Bronchial epithelial cell (primary cell): ENCODE measurements around the gene FERMT2. TPM values are rescaled to one million over a fixed set of nuclear protein-coding genes. Genes with fewer than 3 reads are reported as not detected.

ENCODE experiments used
- DNase-seq: peaks from one replicate; pipeline ENCODE4 v3.0.0-alpha.2; 2010; ENCODE audit warnings: low read depth
- FAIRE-seq: peaks from 2 replicates; lab custom pipeline; 2011; peaks lifted over from hg19 to GRCh38; lab: Jason Lieb, UNC
- H3K27me3 ChIP-seq: 2 replicates; pipeline ENCODE4 v1.5.1; 2011; ENCODE audit warnings: low read length; ENCODE audit not compliant: control insufficient read depth, insufficient read depth
- H3K36me3 ChIP-seq: 2 replicates; pipeline ENCODE4 v1.5.1; 2011; ENCODE audit warnings: low read length; ENCODE audit not compliant: control insufficient read depth, insufficient read depth
- H3K4me3 ChIP-seq: 2 replicates; pipeline ENCODE4 v1.5.1; 2011; ENCODE audit warnings: mild to moderate bottlenecking, low read depth, low read length, control low read depth
- CTCF ChIP-seq: IDR thresholded peaks from 2 replicates; pipeline ENCODE4 v1.5.1; 2011; ENCODE audit warnings: mild to moderate bottlenecking, moderate library complexity, low read length, control low read depth, inconsistent platforms; ENCODE audit not compliant: insufficient read depth, severe bottlenecking
- total RNA-seq: library from RNA; depleted of rRNA; stranded (reverse); fragments of >200 nt; gene quantifications from 2 replicates; pipeline ENCODE4 v1.2.1, GENCODE V29; 2014

The FERMT2 gene
- total RNA-seq, 1 donor from 2014 or later, result 24.0 TPM

GRCh38 chr14:52988139-52988538 lies 37.3 kb upstream of the FERMT2 start:
- H3K27me3 ChIP-seq, result no peaks in the 10 kb centered on the region
- FAIRE-seq (no peak), DNase-seq (no peak)
- no peaks in the 10 kb centered on the region for H3K36me3 ChIP-seq
- H3K4me3 ChIP-seq, result no peak overlapping the region
- TF ChIP-seq CTCF, result no peak

DNA sequence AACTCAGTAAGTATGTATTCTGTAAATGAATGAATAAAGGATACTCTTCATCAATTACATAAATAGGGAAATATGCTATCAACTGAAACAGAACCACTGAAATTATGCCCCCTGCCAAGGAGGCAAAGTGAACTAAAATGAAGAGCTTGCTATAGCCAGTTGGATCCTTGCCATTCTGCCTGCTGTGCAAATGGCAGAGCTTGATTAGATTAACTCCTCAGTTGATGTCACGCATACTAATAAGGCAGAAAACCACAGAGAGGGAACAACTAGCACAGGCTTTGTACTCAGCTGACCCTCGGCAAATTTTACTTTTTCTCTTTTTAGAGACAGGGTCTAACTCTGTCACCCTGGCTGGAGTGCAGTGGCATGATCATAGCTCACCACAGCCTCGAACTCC lies 36.7 kb upstream of the FERMT2 start:
- FAIRE-seq (no peak), DNase-seq (no peak)
- Histone ChIP-seq H3K36me3 (no peaks in the 10 kb centered on the region), H3K27me3 (no peaks in the 10 kb centered on the region), H3K4me3 (no peak overlapping the region)
- no peak for TF ChIP-seq CTCF

- DNase-seq, result no peak
- Histone ChIP-seq H3K36me3 (no peaks in the 10 kb centered on the region), H3K4me3 (no peak overlapping the region), H3K27me3 (no peaks in the 10 kb centered on the region)
- FAIRE-seq, result no peak
- TF ChIP-seq CTCF, result no peak
Observed at GRCh38 chr14:52987042-52987441, 36.2 kb upstream of the FERMT2 start.

- Histone ChIP-seq H3K4me3 (no peak overlapping the region), H3K27me3 (no peaks in the 10 kb centered on the region), H3K36me3 (no peaks in the 10 kb centered on the region)
- FAIRE-seq (no peak), DNase-seq (no peak)
- no peak for TF ChIP-seq CTCF
Observed at GRCh38 chr14:52977798-52978197, 26.9 kb upstream of the FERMT2 start.

GRCh38 chr14:52974406-52974805 lies 23.6 kb upstream of the FERMT2 start:
- no peak overlapping the region for H3K4me3 ChIP-seq
- DNase-seq (no peak), FAIRE-seq (no peak)
- H3K27me3 ChIP-seq, result no peaks in the 10 kb centered on the region
- no peak for TF ChIP-seq CTCF
- H3K36me3 ChIP-seq, result no peaks in the 10 kb centered on the region

DNA sequence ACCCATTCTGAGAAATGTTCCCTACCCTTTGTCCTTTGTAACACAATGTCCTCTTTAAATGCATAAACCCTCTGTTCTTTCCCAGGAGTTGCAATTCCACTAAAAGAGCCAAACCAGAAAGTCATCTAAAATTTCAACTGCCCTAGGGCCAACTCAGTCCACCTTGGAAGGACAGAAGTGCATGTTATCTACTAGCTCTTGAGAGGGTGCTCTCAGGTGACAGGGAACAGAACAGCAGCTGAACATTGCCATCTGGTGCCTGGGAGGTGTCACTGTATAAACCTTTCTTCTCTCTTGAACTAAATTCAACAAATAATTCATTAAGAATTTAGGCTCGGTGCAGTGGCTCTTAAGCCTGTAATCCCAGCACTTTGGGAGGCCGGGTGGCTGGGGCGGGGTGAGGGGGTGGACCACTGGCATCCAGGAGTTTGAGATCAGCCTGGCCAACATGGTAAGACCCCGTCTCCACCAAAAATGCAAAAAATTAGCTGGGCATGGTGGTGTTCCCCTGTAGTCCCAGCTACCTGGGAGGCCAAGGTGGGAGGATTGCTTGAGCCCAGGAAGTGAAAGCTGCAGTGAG lies 10.3 kb upstream of the FERMT2 start:
- Histone ChIP-seq H3K4me3 (no peak overlapping the region), H3K36me3 (no peaks in the 10 kb centered on the region), H3K27me3 (no peaks in the 10 kb centered on the region)
- peak; percentile 63 for DNase-seq
- FAIRE-seq, result no peak
- TF ChIP-seq CTCF, result peak; percentile 74
